GM23338 (cell line): ENCODE results near the gene ACP6. TPM values are rescaled to one million over a fixed set of nuclear protein-coding genes. Genes with fewer than 3 reads are reported as not detected.

Experiments used
- ATAC-seq: fragments of 200-7000 bp; cut with Tn5 transposase; 3 replicates; pipeline ENCODE4 v1.9.1; 2020
- DNase-seq: peaks from one replicate; pipeline ENCODE4 v3.0.0-alpha.2; 2015; ENCODE audit warnings: low spot score
- H2AFZ ChIP-seq: fragments of 200-600 bp; sonication (generic); 2 replicates; pipeline ENCODE4 v1.8.0; 2016; ENCODE audit warnings: antibody characterized with exemption, mild to moderate bottlenecking, moderate library complexity
- H3F3A ChIP-seq: fragments of 200-600 bp; sonication (generic); replicated peaks from 2 replicates; pipeline ENCODE4 v1.8.0; 2017; ENCODE audit warnings: antibody characterized with exemption, mixed run types, low read depth
- H3K27ac ChIP-seq: fragments of 200-600 bp; sonication (generic); 2 replicates; pipeline ENCODE4 v1.6.1; 2016; ENCODE audit warnings: low read depth
- H3K27me3 ChIP-seq: fragments of 200-600 bp; sonication (generic); 2 replicates; pipeline ENCODE4 v1.8.0; 2016; ENCODE audit warnings: mild to moderate bottlenecking, mixed run types, moderate library complexity; ENCODE audit not compliant: insufficient read depth
- H3K36me3 ChIP-seq: fragments of 200-600 bp; sonication (generic); 2 replicates; pipeline ENCODE4 v1.8.0; 2016; ENCODE audit warnings: mild to moderate bottlenecking; ENCODE audit not compliant: insufficient read depth
- H3K4me1 ChIP-seq: fragments of 200-600 bp; sonication (generic); 2 replicates; pipeline ENCODE4 v1.8.0; 2016; ENCODE audit warnings: mild to moderate bottlenecking, moderate library complexity; ENCODE audit not compliant: insufficient read depth
- H3K4me2 ChIP-seq: fragments of 200-600 bp; sonication (generic); 2 replicates; pipeline ENCODE4 v1.7.1; 2017; ENCODE audit warnings: mixed run types
- H3K4me3 ChIP-seq: fragments of 200-600 bp; sonication (generic); 2 replicates; pipeline ENCODE4 v1.6.1; 2016; ENCODE audit warnings: mixed run types
- H3K79me2 ChIP-seq: fragments of 200-600 bp; sonication (generic); replicated peaks from 2 replicates; pipeline ENCODE4 v1.8.0; 2017; ENCODE audit warnings: mild to moderate bottlenecking; ENCODE audit not compliant: insufficient read depth
- H3K9me2 ChIP-seq: fragments of 200-600 bp; sonication (generic); 2 replicates; pipeline ENCODE4 v1.8.0; 2017; ENCODE audit not compliant: insufficient read depth
- H4K20me1 ChIP-seq: fragments of 200-600 bp; sonication (generic); replicated peaks from 2 replicates; pipeline ENCODE4 v1.8.0; 2017; ENCODE audit warnings: mild to moderate bottlenecking; ENCODE audit not compliant: insufficient read depth
- H3K27ac Mint-ChIP-seq: 2 replicates; pipeline ENCODE4 v1.8.0; 2020; ENCODE audit warnings: inconsistent platforms, mild to moderate bottlenecking, moderate library complexity, mixed read lengths
- H3K27me3 Mint-ChIP-seq: 3 replicates; pipeline ENCODE4 v1.8.0; 2022; ENCODE audit warnings: low read depth, mild to moderate bottlenecking, moderate library complexity, mixed read lengths, inconsistent platforms; ENCODE audit not compliant: insufficient read depth, poor library complexity
- H3K36me3 Mint-ChIP-seq: 3 replicates; pipeline ENCODE4 v1.8.0; 2021; ENCODE audit warnings: low read depth, mild to moderate bottlenecking, inconsistent platforms, moderate library complexity, mixed read lengths
- H3K4me1 Mint-ChIP-seq: 3 replicates; pipeline ENCODE4 v1.8.0; 2020; ENCODE audit warnings: mild to moderate bottlenecking, inconsistent platforms, mixed read lengths
- H3K4me3 Mint-ChIP-seq: 3 replicates; pipeline ENCODE4 v1.8.0; 2021; ENCODE audit warnings: moderate library complexity, mild to moderate bottlenecking, inconsistent platforms, mixed read lengths
- H3K9me3 Mint-ChIP-seq: 3 replicates; pipeline ENCODE4 v1.8.0; 2020; ENCODE audit warnings: moderate library complexity, mild to moderate bottlenecking, inconsistent platforms, mixed read lengths
- ETS1 ChIP-seq: IDR thresholded peaks from 2 replicates; pipeline ENCODE4 v1.6.1; 2016; ENCODE audit warnings: antibody characterized with exemption
- EZH2 ChIP-seq: fragments of 200-600 bp; sonication (generic); IDR thresholded peaks from one replicate; pipeline ENCODE4 v1.8.0; 2017; ENCODE audit warnings: antibody characterized with exemption, mild to moderate bottlenecking, low read depth; ENCODE audit not compliant: unreplicated experiment
- EZH2phosphoT487 ChIP-seq: fragments of 200-600 bp; sonication (generic); IDR thresholded peaks from one replicate; pipeline ENCODE4 v1.8.1; 2018; ENCODE audit warnings: antibody characterized with exemption; ENCODE audit not compliant: unreplicated experiment
- JUNB ChIP-seq: IDR thresholded peaks from one replicate; pipeline ENCODE4 v1.6.1; 2016; ENCODE audit warnings: antibody characterized with exemption; ENCODE audit not compliant: unreplicated experiment
- NANOG ChIP-seq: IDR thresholded peaks from 2 replicates; pipeline ENCODE4 v1.6.1; 2016; ENCODE audit warnings: antibody characterized with exemption, borderline replicate concordance
- ZNF114 ChIP-seq: fragments of 250-450 bp; sonication (Bioruptor Pico); IDR thresholded peaks from 2 replicates; pipeline ENCODE4 v1.5.0; 2020; ENCODE audit warnings: mild to moderate bottlenecking, moderate library complexity
- polyA plus RNA-seq: library from polyadenylated mRNA; unstranded; fragments of >200 nt; fragmentation: Nextera tagmentation; extraction: Ambion mirVana; gene quantifications from 2 replicates; pipeline ENCODE4 v1.2.1, GENCODE V29; 2016
- total RNA-seq: library from RNA; depleted of rRNA; stranded (reverse); fragments of >200 nt; shearing (Covaris generic); gene quantifications from 2 replicates; pipeline ENCODE4 v1.2.3, GENCODE V29; 2014
- TF ChIP-seq, protein P1 (sequence below): fragments of 250-450 bp; sonication (Bioruptor Pico); IDR thresholded peaks from 2 replicates; pipeline ENCODE4 v1.5.0; 2020; ENCODE audit warnings: mild to moderate bottlenecking, moderate library complexity
- TF ChIP-seq, protein P2 (sequence below), 2 experiments: fragments of 200-600 bp in 1 of 2; sonication (generic) in 1 of 2; conservative IDR thresholded peaks; 2 replicates each; pipeline versions ENCODE4 v1.5.1 to v1.6.1; 2016 to 2017; ENCODE audit warnings: antibody characterized with exemption in 2 of 2, low read depth in 2 of 2, mild to moderate bottlenecking in 2 of 2, moderate library complexity in 1 of 2

The ACP6 gene
- total and polyA plus RNA-seq, 2 experiments from 2014 or later = 20.6 to 26.5 TPM

DNA sequence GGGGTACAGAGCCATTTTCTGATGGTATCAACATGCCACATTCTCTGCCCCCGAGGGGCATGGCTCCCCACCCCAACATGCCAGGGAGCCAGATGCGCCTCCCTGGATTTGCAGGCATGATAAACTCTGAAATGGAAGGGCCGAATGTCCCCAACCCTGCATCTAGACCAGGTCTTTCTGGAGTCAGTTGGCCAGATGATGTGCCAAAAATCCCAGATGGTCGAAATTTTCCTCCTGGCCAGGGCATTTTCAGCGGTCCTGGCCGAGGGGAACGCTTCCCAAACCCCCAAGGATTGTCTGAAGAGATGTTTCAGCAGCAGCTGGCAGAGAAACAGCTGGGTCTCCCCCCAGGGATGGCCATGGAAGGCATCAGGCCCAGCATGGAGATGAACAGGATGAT, 50.6 kb downstream of the ACP6 start:
- H3F3A ChIP-seq = no peaks in the 10 kb centered on the region
- H3K4me1 ChIP-seq = 0 out of 2 replicates have a peak, but pooled peaks cover 2% of the 10 kb centered on the region
- H3K27me3 Mint-ChIP-seq = peaks cover 4% of the 10 kb centered on the region
- no peaks in the 10 kb centered on the region; the same call in 1 of the 2 replicates for H3K9me2 ChIP-seq
- H3K9me3 Mint-ChIP-seq = no peaks in the 10 kb centered on the region
- ATAC-seq = no peak
- H3K4me2 ChIP-seq = no peak overlapping the region
- H2AFZ ChIP-seq = no peak overlapping the region
- no peak for TF ChIP-seq ZNF114 (CRISPR knock-in tag)
- TF ChIP-seq, protein P1, sequence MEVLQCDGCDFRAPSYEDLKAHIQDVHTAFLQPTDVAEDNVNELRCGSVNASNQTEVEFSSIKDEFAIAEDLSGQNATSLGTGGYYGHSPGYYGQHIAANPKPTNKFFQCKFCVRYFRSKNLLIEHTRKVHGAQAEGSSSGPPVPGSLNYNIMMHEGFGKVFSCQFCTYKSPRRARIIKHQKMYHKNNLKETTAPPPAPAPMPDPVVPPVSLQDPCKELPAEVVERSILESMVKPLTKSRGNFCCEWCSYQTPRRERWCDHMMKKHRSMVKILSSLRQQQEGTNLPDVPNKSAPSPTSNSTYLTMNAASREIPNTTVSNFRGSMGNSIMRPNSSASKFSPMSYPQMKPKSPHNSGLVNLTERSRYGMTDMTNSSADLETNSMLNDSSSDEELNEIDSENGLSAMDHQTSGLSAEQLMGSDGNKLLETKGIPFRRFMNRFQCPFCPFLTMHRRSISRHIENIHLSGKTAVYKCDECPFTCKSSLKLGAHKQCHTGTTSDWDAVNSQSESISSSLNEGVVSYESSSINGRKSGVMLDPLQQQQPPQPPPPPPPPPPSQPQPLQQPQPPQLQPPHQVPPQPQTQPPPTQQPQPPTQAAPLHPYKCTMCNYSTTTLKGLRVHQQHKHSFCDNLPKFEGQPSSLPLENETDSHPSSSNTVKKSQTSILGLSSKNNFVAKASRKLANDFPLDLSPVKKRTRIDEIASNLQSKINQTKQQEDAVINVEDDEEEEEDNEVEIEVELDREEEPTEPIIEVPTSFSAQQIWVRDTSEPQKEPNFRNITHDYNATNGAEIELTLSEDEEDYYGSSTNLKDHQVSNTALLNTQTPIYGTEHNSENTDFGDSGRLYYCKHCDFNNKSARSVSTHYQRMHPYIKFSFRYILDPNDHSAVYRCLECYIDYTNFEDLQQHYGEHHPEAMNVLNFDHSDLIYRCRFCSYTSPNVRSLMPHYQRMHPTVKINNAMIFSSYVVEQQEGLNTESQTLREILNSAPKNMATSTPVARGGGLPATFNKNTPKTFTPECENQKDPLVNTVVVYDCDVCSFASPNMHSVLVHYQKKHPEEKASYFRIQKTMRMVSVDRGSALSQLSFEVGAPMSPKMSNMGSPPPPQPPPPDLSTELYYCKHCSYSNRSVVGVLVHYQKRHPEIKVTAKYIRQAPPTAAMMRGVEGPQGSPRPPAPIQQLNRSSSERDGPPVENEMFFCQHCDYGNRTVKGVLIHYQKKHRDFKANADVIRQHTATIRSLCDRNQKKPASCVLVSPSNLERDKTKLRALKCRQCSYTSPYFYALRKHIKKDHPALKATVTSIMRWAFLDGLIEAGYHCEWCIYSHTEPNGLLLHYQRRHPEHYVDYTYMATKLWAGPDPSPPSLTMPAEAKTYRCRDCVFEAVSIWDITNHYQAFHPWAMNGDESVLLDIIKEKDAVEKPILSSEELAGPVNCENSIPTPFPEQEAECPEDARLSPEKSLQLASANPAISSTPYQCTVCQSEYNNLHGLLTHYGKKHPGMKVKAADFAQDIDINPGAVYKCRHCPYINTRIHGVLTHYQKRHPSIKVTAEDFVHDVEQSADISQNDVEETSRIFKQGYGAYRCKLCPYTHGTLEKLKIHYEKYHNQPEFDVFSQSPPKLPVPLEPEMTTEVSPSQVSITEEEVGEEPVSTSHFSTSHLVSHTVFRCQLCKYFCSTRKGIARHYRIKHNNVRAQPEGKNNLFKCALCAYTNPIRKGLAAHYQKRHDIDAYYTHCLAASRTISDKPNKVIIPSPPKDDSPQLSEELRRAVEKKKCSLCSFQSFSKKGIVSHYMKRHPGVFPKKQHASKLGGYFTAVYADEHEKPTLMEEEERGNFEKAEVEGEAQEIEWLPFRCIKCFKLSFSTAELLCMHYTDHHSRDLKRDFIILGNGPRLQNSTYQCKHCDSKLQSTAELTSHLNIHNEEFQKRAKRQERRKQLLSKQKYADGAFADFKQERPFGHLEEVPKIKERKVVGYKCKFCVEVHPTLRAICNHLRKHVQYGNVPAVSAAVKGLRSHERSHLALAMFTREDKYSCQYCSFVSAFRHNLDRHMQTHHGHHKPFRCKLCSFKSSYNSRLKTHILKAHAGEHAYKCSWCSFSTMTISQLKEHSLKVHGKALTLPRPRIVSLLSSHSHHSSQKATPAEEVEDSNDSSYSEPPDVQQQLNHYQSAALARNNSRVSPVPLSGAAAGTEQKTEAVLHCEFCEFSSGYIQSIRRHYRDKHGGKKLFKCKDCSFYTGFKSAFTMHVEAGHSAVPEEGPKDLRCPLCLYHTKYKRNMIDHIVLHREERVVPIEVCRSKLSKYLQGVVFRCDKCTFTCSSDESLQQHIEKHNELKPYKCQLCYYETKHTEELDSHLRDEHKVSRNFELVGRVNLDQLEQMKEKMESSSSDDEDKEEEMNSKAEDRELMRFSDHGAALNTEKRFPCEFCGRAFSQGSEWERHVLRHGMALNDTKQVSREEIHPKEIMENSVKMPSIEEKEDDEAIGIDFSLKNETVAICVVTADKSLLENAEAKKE = no peak
- peaks cover 91% of the 10 kb centered on the region for H3K36me3 Mint-ChIP-seq
- H3K4me3 Mint-ChIP-seq = no peak overlapping the region
- H3K27ac Mint-ChIP-seq = no peak overlapping the region
- peaks cover 30% of the 10 kb centered on the region for H3K36me3 ChIP-seq
- H3K79me2 ChIP-seq = no peaks in the 10 kb centered on the region
- no peak for DNase-seq
- H4K20me1 ChIP-seq = no peaks in the 10 kb centered on the region; the same call in 1 of the 2 replicates
- peaks cover 2% of the 10 kb centered on the region; the same call in 2 of the 3 replicates for H3K4me1 Mint-ChIP-seq
- H3K27me3 ChIP-seq = no peaks in the 10 kb centered on the region
- H3K4me3 ChIP-seq = no peak overlapping the region
- H3K27ac ChIP-seq = no peak overlapping the region

DNA sequence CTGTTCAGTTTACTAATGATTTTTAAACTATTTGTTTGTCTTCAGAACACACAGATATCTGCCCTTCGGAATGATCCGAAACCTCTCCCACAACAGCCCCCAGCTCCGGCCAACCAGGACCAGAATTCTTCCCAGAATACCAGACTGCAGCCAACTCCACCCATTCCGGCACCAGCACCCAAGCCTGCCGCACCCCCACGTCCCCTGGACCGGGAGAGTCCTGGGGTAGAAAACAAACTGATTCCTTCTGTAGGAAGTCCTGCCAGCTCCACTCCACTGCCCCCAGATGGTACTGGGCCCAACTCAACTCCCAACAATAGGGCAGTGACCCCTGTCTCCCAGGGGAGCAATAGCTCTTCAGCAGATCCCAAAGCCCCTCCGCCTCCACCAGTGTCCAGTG, 51.6 kb downstream of the ACP6 start:
- no peaks in the 10 kb centered on the region for H3K79me2 ChIP-seq
- no peak overlapping the region; the same call in 2 of the 3 replicates for H3K4me3 Mint-ChIP-seq
- H3K4me1 Mint-ChIP-seq = no peaks in the 10 kb centered on the region
- peaks cover 4% of the 10 kb centered on the region for H3K27me3 Mint-ChIP-seq
- H3K9me2 ChIP-seq = no peaks in the 10 kb centered on the region
- no peak overlapping the region for H2AFZ ChIP-seq
- DNase-seq = no peak
- peaks cover 37% of the 10 kb centered on the region for H3K36me3 ChIP-seq
- H3K27ac Mint-ChIP-seq = no peak overlapping the region
- no peaks in the 10 kb centered on the region for H3K4me1 ChIP-seq
- no peaks in the 10 kb centered on the region for H3K9me3 Mint-ChIP-seq
- no peak overlapping the region for H3K4me2 ChIP-seq
- H3K27me3 ChIP-seq = no peaks in the 10 kb centered on the region
- ATAC-seq = no peak
- H3F3A ChIP-seq = no peaks in the 10 kb centered on the region
- H4K20me1 ChIP-seq = no peaks in the 10 kb centered on the region; the same call in 1 of the 2 replicates
- no peak overlapping the region for H3K27ac ChIP-seq
- peaks cover 95% of the 10 kb centered on the region for H3K36me3 Mint-ChIP-seq
- H3K4me3 ChIP-seq = no peak overlapping the region
- TF ChIP-seq EZH2 (no peak), NANOG (no peak), ZNF114 (CRISPR knock-in tag) (no peak), ETS1 (no peak), EZH2phosphoT487 (no peak), JUNB (no peak)
- TF ChIP-seq, protein P2, sequence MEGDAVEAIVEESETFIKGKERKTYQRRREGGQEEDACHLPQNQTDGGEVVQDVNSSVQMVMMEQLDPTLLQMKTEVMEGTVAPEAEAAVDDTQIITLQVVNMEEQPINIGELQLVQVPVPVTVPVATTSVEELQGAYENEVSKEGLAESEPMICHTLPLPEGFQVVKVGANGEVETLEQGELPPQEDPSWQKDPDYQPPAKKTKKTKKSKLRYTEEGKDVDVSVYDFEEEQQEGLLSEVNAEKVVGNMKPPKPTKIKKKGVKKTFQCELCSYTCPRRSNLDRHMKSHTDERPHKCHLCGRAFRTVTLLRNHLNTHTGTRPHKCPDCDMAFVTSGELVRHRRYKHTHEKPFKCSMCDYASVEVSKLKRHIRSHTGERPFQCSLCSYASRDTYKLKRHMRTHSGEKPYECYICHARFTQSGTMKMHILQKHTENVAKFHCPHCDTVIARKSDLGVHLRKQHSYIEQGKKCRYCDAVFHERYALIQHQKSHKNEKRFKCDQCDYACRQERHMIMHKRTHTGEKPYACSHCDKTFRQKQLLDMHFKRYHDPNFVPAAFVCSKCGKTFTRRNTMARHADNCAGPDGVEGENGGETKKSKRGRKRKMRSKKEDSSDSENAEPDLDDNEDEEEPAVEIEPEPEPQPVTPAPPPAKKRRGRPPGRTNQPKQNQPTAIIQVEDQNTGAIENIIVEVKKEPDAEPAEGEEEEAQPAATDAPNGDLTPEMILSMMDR (conservative IDR thresholded peaks at IDR 0.05; ENCODE audit: low read depth in 2 of 2) = no peak
